Fibroblast of skin of back (primary cell): ENCODE data around the gene AVP.
A peak's percentile ranks its signal among the peaks of the same experiment; 100 is the strongest.

Source experiments
- DNase-seq: peaks from one replicate; pipeline ENCODE4 v3.0.0-alpha.2; 2013

The AVP gene

DNA sequence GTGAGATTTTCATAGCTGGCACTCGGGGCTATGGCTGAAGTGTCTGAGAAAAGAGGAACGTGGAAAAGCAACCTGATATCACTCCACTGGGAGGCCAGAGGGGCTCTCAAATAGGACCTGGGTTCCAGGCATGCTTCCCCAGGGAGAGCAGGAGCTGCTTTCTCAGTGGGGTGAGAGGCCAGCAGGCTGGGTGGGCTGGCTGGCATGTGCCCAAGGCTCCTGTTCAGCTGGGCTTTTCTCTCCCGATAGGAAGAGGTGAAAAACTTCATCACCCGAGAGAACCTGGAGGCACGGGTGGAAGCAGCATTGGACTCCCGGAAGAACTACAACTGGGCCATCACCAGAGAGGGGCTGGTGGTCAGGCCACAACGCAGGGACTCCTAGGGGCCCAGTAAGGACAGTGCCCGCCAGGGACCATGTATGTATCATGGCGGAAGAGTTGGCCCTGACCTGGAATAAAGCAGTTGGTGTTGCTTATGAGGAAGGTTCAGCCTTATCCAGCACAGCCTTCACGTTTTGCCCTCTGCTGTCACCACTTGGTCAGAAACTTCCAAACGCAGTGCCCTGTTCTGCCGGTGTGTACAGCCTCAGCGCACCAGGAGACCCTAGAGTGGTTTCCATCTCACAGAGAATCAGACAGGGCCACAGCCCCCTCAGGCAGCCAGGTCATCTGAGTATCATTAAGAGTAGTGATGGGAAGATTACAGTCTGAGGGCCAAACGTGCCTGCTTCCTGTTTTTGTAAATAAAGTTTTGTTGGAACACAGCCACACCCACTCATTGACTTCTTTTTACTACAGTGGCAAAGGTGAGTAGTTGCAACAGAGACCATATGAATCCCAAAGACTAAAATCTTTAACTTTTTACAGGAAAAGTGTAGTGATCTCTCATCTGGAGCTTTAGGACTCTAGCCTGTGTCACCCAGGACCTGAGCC, 36.8 kb downstream of the AVP start:
- DNase-seq, result no peak

DNA sequence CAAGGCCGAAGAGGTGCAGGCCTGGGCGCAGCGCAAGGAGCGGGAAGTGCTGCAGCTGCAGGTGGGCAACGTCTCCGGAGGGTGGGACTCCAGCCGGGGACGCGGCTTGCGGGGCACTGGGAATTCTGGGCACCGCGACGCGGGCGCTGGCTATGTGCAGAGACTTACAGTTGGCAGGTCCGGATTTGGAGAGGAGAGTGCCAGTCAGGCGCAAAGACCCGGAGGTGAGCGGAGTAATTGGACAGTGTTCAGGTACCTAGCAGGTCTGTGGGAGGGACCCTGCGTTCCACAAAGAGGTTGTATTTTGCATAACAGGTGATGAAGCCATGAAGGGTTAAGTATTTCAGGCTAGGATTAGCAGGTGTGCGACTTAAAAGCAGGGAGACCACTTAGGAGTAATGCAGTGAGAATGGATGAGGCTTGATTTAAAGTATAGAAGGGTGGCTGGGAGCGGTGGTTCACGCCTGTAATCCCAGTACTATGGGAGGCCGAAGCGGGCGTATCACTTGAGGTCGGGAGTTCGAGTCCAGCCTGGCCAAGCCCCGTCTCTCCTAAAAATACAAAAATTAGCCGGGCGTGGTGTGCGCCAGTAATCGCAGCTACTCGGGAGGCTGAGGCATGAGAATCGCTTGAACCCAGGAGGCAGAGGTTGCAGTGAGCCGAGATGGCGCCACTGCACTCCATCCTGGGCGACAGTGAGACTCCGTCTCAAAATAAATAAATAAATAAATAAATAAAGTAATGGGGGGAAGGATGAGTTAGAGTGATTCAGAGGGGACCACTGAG, 37.7 kb downstream of the AVP start:
- DNase-seq, result peak; percentile 8

DNA sequence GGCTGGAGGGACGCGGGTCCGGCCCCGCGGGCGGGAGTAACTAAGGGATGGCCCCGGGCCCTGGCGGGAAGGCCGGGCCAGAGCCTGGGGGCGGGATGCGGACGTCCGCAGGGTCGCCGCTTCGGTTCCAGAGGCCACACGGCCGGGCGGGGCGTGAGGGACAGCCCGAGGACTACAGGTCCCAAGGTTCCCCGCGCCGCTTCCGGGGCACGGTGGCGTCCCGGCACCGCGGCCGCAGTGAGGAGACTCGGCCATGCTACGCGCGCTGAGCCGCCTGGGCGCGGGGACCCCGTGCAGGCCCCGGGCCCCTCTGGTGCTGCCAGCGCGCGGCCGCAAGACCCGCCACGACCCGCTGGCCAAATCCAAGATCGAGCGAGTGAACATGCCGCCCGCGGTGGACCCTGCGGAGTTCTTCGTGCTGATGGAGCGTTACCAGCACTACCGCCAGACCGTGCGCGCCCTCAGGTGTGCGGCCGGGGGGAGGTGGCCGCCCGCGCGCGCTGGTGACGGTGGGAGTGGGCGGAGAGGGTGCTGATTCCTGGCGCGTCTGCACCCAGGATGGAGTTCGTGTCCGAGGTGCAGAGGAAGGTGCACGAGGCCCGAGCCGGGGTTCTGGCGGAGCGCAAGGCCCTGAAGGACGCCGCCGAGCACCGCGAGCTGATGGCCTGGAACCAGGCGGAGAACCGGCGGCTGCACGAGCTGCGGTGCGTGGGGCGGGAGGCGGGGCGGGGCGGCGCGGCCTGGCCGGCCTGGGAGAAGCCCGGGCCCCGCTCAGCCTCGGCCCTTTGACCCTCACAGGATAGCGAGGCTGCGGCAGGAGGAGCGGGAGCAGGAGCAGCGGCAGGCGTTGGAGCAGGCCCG, 38.5 kb downstream of the AVP start, which contains the start of gene MRPS26:
MRPS26 (plus strand) TSS at position 237 of the 861 bp plus-strand sequence; CDS start at position 254, 17 bp downstream.
- peak; percentile 87 for DNase-seq

DNA sequence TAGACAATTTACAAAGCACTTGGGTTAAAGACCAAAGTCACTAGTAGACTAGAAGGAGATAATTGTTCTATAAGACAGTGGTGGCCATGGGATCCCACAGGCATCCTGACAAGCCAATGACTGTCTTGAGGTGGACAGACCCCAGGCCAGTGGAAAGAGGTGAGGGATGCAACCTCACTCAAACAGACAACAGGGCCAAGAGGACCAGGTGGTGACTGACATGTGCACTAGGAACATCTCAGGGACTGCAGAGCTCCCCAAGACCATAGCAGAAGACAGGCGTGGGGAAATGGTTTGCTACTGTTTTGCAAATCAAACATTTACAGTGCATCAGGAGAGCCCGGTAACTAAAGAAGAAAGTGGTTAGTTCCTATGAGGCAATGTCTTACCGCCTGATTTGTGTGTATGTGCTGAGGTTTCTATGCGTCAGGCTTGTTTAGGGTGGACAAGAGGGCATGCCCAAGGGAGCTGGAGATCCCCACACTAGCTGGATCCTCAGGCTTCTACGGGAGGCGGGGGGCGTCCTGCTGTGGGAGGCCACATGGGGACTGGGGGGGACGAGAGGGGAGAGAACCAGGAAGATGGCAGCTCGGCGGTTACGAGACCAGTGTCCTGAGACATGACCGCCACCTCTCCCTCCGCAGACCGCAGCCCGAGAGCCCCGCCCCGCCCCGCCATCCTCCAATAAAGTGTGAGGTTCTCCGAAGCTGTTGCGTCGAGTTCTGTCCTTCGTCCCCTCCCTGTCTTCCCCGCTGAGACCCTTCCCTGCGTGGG, 39.3 kb downstream of the AVP start:
- peak; percentile 77 for DNase-seq

DNA sequence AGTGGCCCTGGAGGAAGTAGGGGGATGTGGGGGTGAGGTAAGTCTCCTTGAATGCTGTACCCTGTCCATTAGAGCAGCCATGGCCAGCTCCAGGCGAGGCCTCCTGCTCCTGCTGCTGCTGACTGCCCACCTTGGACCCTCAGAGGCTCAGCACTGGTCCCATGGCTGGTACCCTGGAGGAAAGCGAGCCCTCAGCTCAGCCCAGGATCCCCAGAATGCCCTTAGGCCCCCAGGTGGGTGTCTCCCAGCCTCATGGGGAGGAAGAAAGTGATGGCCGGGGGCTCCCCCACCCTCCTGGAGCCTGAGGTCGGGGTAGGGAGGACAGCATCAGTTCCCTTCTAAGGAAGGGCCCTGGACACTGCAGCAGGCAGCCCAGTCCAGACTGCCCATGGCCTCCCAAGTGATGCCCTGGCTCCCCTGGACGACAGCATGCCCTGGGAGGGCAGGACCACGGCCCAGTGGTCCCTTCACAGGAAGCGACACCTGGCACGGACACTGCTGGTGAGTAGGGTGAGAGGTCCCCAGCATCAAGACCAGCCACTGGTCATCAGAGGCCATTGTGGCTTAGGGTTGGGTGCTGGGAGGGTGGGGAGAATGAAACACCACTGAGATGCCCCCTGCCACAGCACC, 40.1 kb downstream of the AVP start:
- DNase-seq, result no peak

DNA sequence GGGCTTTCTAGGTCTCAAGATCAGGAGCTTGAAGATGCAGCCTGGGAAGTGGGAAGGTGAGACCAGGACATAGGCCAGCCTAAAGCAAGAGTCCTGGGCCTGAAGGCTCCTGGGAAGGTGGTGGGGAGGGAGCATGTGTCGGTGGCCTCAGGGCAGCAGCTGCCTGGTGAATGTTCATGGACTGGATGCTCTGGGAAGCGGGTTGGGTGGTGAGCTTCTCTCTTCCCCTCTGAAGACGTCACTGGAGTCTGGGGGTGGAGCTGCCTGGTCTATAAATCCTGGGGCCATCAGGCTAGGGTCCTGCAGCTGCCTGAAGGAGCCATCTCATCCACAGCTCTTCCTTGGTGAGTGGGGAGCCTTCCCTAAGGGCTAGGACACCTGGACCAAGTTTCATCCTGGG, 41.2 kb downstream of the AVP start, which contains the start of gene GNRH2:
GNRH2 (plus strand) TSS at position 301 of the 400 bp plus-strand sequence. CDS start 793 bp downstream, outside the sequence.
- DNase-seq, result no peak

DNA sequence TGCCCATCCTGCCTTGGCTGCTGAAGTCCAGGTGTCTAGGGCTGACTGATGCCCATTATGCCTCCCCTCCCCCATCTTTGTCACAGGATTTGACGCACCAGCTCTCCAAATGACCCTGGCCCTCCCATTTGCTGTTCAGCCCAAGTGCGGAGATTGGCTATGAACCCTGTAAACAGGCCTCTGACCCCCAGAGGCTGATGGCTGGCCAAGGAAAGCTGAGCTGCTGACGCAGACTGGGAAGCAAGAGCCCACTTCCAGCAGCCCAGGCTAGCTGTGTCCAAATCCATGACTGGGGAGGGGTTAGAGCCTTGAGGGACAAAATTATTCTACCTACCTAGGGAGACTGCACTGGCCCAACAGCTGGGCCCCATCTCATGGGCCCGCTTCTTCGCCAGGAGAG, 41.9 kb downstream of the AVP start:
- DNase-seq, result no peak

GRCh38 chr20:3041854-3042409, 42.6 kb downstream of the AVP start:
- DNase-seq, result no peak

GRCh38 chr20:3040086-3040485, 44.4 kb downstream of the AVP start:
- no peak for DNase-seq

DNA sequence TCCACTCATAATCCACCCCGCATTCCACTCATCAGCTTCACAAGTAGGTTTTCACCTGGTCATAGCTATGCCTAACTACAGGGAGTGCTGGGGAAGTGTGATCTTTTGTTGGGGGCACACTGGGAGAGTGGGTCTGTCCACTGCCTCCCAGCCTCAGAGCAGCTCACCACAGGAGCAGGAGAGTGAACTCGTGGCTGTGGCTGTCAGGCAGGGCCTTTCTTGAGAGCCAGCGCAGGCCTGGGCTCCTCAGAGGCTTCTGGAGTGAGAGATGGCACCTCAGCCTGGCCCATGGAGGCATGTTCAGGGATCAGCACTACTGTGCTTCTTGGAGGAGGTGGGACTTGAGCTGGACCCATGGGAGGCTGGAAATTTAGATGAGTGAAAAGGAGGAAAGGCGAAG, 45.1 kb downstream of the AVP start:
- DNase-seq, result no peak

GRCh38 chr20:3038454-3038853, 46.1 kb downstream of the AVP start:
- DNase-seq, result no peak

GRCh38 chr20:3037654-3038053, 46.9 kb downstream of the AVP start:
- DNase-seq, result no peak

GRCh38 chr20:3032624-3033023, 51.9 kb downstream of the AVP start:
- DNase-seq, result no peak
